HL-60 (cell line): ENCODE data around the gene TPRN.
A peak's percentile ranks its signal among the peaks of the same experiment; 100 is the strongest.
"Not testable (repeated sequence)": the region's sequence is repeated elsewhere in the genome, so short reads cannot be mapped to it uniquely, and the experiment has no call there.

Source experiments
- DNase-seq, 2 experiments: peaks; one replicate each; pipeline ENCODE4 v3.0.0-alpha.2; 2010 to 2020; ENCODE audit warnings: low read depth in 1 of 2, low spot score in 1 of 2
- H3K27ac ChIP-seq: fragments of 250-450 bp; sonication (Bioruptor Pico); replicated peaks from 2 replicates; pipeline ENCODE4 v1.5.1; 2020; ENCODE audit warnings: mild to moderate bottlenecking, moderate library complexity
- H3K27me3 ChIP-seq: fragments of 250-450 bp; sonication (Bioruptor Pico); 2 replicates; pipeline ENCODE4 v1.5.1; 2021; ENCODE audit warnings: mild to moderate bottlenecking, moderate library complexity; ENCODE audit not compliant: insufficient read depth, poor library complexity, severe bottlenecking
- H3K4me3 ChIP-seq: replicated peaks from 2 replicates; pipeline ENCODE4 v1.5.1; 2011; ENCODE audit warnings: mild to moderate bottlenecking, control low read depth, low read length; ENCODE audit not compliant: insufficient read depth
- GABPA ChIP-seq: IDR thresholded peaks from 2 replicates; pipeline ENCODE4 v1.6.1; 2012; ENCODE audit warnings: low read depth
- POLR2AphosphoS5 ChIP-seq: IDR thresholded peaks from 2 replicates; pipeline ENCODE4 v1.6.1; 2012; ENCODE audit warnings: low read depth
- REST ChIP-seq: IDR thresholded peaks from 2 replicates; pipeline ENCODE4 v1.6.1; 2012; ENCODE audit warnings: low read depth; ENCODE audit not compliant: insufficient replicate concordance
- SPI1 ChIP-seq: IDR thresholded peaks from 2 replicates; pipeline ENCODE4 v1.6.1; 2012; ENCODE audit warnings: low read depth, mild to moderate bottlenecking, borderline replicate concordance
- TF ChIP-seq, protein P1 (sequence below): IDR thresholded peaks from one replicate; pipeline ENCODE4 v1.5.1; 2011; ENCODE audit warnings: low read length, control low read depth, inconsistent platforms; ENCODE audit not compliant: insufficient read depth

The TPRN gene

DNA sequence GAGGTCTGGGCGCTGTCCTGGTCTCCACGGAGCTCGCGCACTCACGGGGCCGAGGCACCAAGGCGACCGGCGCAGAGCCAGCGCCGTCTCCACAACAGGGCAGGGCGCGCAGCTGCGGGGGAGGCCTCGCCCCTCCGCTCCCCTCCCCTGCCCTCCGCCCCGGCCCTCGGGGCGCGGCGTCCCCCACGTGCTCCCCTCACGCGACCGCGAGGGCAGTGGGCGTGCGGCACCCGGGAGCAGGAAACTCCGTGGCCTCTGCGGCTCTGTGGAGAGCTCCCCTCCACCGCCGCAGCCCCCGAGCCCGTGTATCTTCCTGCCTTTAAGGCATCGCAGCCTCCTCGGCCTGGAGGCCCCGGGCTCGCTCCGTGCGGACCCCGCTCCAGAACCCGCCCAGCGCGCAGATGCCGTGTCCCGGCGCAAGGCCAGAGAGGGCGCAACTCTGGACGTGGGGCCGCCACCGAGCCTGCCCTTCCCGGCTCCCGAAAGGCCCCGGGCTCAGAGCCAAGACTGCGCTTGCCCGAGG, 39.8 kb upstream of the TPRN start:
- TF ChIP-seq REST (peak; percentile 45), POLR2AphosphoS5 (peak; percentile 67)
- TF ChIP-seq, protein P1, sequence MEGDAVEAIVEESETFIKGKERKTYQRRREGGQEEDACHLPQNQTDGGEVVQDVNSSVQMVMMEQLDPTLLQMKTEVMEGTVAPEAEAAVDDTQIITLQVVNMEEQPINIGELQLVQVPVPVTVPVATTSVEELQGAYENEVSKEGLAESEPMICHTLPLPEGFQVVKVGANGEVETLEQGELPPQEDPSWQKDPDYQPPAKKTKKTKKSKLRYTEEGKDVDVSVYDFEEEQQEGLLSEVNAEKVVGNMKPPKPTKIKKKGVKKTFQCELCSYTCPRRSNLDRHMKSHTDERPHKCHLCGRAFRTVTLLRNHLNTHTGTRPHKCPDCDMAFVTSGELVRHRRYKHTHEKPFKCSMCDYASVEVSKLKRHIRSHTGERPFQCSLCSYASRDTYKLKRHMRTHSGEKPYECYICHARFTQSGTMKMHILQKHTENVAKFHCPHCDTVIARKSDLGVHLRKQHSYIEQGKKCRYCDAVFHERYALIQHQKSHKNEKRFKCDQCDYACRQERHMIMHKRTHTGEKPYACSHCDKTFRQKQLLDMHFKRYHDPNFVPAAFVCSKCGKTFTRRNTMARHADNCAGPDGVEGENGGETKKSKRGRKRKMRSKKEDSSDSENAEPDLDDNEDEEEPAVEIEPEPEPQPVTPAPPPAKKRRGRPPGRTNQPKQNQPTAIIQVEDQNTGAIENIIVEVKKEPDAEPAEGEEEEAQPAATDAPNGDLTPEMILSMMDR: no peak
- peak overlapping the region; percentile 98 for H3K27ac ChIP-seq
- peak overlapping the region; percentile 65 for H3K4me3 ChIP-seq
- H3K27me3 ChIP-seq: peaks cover 2% of the 10 kb centered on the region
- peak in 1 of 2 experiments; percentile 67 for DNase-seq

GRCh38 chr9:137239541-137240200, 39.1 kb upstream of the TPRN start:
- not testable (repeated sequence) for DNase-seq, H3K27me3 ChIP-seq
- peak overlapping the region; percentile 65 for H3K4me3 ChIP-seq
- peak overlapping the region; percentile 98 for H3K27ac ChIP-seq

DNA sequence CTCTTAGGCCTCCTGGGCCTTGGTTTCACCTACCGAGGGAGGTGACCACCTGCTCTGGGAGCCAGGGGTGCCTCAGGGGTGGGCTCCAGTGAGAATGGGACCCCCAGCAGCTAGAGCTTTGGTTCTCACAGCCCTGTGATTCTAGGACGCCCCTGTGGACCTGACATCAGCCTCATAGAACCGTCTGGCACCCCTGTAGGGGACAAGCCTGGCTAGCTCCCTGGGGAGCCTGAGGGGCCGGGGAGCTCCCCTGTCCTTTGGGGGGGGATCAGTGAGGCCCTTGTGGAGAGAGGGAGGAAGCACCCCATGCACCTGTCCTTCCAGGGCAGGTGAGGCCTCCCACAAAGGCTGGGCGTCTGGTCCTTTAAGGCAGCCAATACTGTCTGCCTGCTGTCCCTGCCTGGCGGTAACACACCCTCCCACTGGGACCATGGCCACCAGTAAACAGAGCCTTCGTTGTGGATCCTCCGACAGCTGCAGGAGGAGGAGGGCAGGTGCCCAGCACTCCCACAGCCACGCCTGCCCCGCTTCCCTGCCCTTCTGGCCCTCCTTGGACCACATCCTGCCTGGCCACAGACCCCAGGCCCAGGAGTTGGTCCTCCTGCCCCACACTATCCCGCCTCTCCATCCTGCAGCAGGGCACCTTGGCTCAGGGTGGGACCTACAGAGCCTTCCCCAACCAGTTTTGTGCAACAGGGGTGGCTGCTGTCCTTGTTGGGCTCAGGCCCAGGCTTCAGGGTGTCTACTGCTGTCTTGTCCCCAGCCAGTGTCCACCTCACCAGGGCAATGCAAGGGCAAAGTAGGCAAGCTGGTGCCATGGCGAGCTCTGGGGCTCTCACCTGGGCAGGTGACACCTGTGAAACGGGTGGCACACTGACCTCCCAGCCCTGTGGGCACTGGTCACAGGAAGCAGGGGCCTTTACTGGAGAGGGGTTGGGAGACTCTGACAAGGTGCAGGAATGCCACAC, 37.5 kb upstream of the TPRN start:
- TF ChIP-seq GABPA: no peak
- no peak for TF ChIP-seq SPI1
- TF ChIP-seq, protein P1: no peak
- TF ChIP-seq REST: no peak
- no peak for TF ChIP-seq POLR2AphosphoS5
- Histone ChIP-seq H3K27me3 (peaks cover 12% of the 10 kb centered on the region), H3K27ac (peak overlapping the region; percentile 71), H3K4me3 (no peak overlapping the region)
- DNase-seq: no peak

- peak overlapping the region; percentile 12 for H3K4me3 ChIP-seq
- DNase-seq: peak in 1 of 2 experiments; percentile 73
- peak overlapping the region; percentile 71 for H3K27ac ChIP-seq
- H3K27me3 ChIP-seq: peaks cover 14% of the 10 kb centered on the region
- TF ChIP-seq REST (no peak), SPI1 (no peak), POLR2AphosphoS5 (no peak)
Observed at GRCh38 chr9:137236936-137237421, 36.4 kb upstream of the TPRN start.
